Right lobe of liver (tissue), 6 donors: Measurements from ENCODE around the gene SLC2A4RG. TPM values are rescaled to one million over a fixed set of nuclear protein-coding genes. Genes with fewer than 3 reads are reported as not detected.

ENCODE experiments used
- ATAC-seq, 4 donors: fragments of 200-7000 bp; cut with Tn5 transposase; one replicate each; pipeline ENCODE4 v1.9.1; 2020; ENCODE audit warnings: mild to moderate bottlenecking in 4 of 4, moderate library complexity in 4 of 4
- DNase-seq, 3 donors: peaks; one replicate each; pipeline ENCODE4 v3.0.0-alpha.2; 2020
- H3K27ac ChIP-seq, 3 donors: fragments of 200-600 bp; one replicate each; pipeline ENCODE4 v1.8.0; 2022
- H3K27me3 ChIP-seq, 2 donors: fragments of 200-600 bp; one replicate each; pipeline ENCODE4 v1.8.0; 2022
- H3K36me3 ChIP-seq, 4 donors: fragments of 200-600 bp; sonication (generic) in 1 of 4; one replicate each; pipeline versions ENCODE4 v1.5.1 to v1.8.0; 2017 to 2022; ENCODE audit warnings: control low read depth in 1 of 4
- H3K4me1 ChIP-seq, 4 donors: fragments of 200-600 bp; sonication (generic) in 1 of 4; one replicate each; pipeline versions ENCODE4 v1.5.1 to v1.8.0; 2017 to 2022; ENCODE audit warnings: control low read depth in 1 of 4
- H3K4me3 ChIP-seq, 3 donors: fragments of 200-600 bp; one replicate each; pipeline ENCODE4 v1.8.0; 2022
- H3K9me3 ChIP-seq, 4 donors: fragments of 200-600 bp; sonication (generic) in 1 of 4; one replicate each; pipeline versions ENCODE4 v1.5.1 to v1.8.0; 2017 to 2022; ENCODE audit warnings: control low read depth in 1 of 4
- POLR2A ChIP-seq: fragments of 450-650 bp; IDR thresholded peaks from one replicate; pipeline ENCODE4 v1.6.1; 2017; ENCODE audit warnings: antibody characterized with exemption, mild to moderate bottlenecking
- WGBS: methylation state at CpG from one replicate; pipeline ENCODE4 v1.1.6; 2018; ENCODE audit warnings: low coverage, low lambda C conversion rate; ENCODE audit not compliant: insufficient coverage; ENCODE audit errors: missing lambda C conversion rate; 5-methylcytosine and 5-hydroxymethylcytosine counted together
- intact Hi-C, 2 donors: fragments of 100-400 bp; cut with DNase I; formaldehyde crosslinking; loops; one replicate each; pipeline versions ENCODE4 v1.11.2 to v1.14.1; 2022
- total RNA-seq, 6 experiments: library from RNA; depleted of rRNA in 2 of 6; stranded (reverse); fragments of >200 nt in 2 of 6; fragmentation: NEBNext Ultra II Directional in 3 of 6; extraction: Animal tissue kit (Norgen Biotek cat#: 25700) in 3 of 6; gene quantifications; one replicate each; pipeline versions ENCODE4 v1.1.0 to v1.2.4, GENCODE V29; 2016 to 2023
- TF ChIP-seq, protein P1 (sequence below), 4 donors: fragments of 200-600 bp in 3 of 4; fragments of 450-650 bp in 1 of 4; IDR thresholded peaks; one replicate each; pipeline versions ENCODE4 v1.5.1 to v1.8.0; 2016 to 2022; ENCODE audit warnings: antibody characterized with exemption in 4 of 4, mild to moderate bottlenecking in 2 of 4
- donor health status: DM: no; HTN: yes; CAD: no.
- donor health status: DM: no; HTN: no; CAD: no.
- donor health status: DM: no; HTN: no; CAD: no.
- donor health status: DM: no; HTN: yes; CAD: no.
- donor health status: DM: no; HTN: yes; CAD: no.

SLC2A4RG gene
- total RNA-seq, 6 experiments from 2014 or later, result 36.0 to 180 (median 73.8) TPM

DNA sequence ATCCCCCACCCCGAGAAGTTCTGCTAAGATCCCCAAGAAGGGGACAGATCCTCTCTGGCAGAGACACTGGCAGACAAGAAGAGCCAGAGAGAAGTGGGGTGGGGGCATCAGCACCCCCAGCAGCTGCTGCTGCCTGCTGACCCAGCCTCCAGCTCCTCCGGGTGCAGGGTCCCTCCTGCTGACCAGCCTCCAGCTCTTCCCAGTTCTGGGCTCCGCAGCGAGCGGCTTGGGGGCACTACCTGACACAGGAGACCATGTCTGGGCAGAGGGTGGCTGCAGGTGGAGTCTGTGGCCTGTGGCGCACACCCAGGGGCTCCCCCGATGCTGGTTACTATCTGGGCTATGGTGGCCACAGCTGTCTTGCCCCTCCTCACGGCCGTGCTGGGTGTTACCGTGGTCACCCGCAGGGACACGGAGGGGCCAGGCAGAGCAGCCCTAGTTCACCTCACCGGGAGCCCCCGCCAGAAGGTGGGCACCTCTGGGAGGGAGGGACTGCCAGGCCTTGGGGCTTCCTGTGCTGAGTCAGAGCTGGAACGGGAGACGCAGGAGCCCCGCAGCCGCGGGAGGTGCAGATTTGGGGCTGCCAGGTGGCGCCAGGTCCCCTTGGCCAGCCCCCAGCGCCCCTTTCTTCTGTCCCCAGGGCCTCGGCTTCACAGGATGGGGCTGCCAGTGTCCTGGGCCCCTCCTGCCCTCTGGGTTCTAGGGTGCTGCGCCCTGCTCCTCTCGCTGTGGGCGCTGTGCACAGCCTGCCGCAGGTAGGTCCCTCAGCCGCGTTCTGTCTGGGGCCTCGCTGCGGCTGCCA is 2.5 kb upstream of the SLC2A4RG start:
- DNase-seq (peak; percentile 46 to 71 (median 71)), ATAC-seq (no peak)
- TF ChIP-seq POLR2A, result no peak
- TF ChIP-seq, protein P1, sequence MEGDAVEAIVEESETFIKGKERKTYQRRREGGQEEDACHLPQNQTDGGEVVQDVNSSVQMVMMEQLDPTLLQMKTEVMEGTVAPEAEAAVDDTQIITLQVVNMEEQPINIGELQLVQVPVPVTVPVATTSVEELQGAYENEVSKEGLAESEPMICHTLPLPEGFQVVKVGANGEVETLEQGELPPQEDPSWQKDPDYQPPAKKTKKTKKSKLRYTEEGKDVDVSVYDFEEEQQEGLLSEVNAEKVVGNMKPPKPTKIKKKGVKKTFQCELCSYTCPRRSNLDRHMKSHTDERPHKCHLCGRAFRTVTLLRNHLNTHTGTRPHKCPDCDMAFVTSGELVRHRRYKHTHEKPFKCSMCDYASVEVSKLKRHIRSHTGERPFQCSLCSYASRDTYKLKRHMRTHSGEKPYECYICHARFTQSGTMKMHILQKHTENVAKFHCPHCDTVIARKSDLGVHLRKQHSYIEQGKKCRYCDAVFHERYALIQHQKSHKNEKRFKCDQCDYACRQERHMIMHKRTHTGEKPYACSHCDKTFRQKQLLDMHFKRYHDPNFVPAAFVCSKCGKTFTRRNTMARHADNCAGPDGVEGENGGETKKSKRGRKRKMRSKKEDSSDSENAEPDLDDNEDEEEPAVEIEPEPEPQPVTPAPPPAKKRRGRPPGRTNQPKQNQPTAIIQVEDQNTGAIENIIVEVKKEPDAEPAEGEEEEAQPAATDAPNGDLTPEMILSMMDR (IDR thresholded peaks at IDR 0.05), result no peak
- Histone ChIP-seq H3K27me3 (no peaks in the 10 kb centered on the region), H3K4me1 (peaks cover 0 to 20% (median 10%) of the 10 kb centered on the region in 4 donors), H3K9me3 (no peaks in the 10 kb centered on the region), H3K4me3 (peak overlapping the region; percentile 65 to 92 (median 75)), H3K36me3 (peaks cover 0 to 9% (median 0%) of the 10 kb centered on the region in 4 donors), H3K27ac (peak overlapping the region in 2 of 3 donors; percentile 21 to 91)
- 0% methylated on average over 2 of the region's 30 CpGs for WGBS
- intact Hi-C loops, result no loop called here

DNA sequence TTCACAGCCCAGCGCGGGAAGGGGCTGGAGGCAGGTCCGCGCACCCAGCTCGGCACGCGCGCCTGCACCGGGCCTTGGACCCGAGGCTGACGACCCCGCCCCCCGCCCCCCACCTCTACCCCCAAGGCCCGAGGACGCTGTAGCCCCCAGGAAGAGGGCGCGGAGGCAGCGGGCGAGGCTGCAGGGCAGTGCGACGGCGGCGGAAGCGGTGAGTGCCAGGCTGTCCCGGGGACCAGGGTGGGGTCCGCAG is 2.0 kb upstream of the SLC2A4RG start:
- 0% methylated on average over 2 of the region's 26 CpGs for WGBS
- no peaks in the 10 kb centered on the region for H3K27me3 ChIP-seq
- H3K36me3 ChIP-seq, result peaks cover 0 to 15% (median 1%) of the 10 kb centered on the region in 4 donors
- peaks cover 0 to 25% (median 13%) of the 10 kb centered on the region in 4 donors for H3K4me1 ChIP-seq
- H3K27ac ChIP-seq, result peak overlapping the region in 2 of 3 donors; percentile 21 to 91
- intact Hi-C loops, result no loop called here
- DNase-seq (no peak), ATAC-seq (no peak)
- no peaks in the 10 kb centered on the region for H3K9me3 ChIP-seq
- peak overlapping the region; percentile 65 to 92 (median 75) for H3K4me3 ChIP-seq
- TF ChIP-seq, protein P1 (IDR thresholded peaks at IDR 0.05), result no peak
- TF ChIP-seq POLR2A, result no peak

DNA sequence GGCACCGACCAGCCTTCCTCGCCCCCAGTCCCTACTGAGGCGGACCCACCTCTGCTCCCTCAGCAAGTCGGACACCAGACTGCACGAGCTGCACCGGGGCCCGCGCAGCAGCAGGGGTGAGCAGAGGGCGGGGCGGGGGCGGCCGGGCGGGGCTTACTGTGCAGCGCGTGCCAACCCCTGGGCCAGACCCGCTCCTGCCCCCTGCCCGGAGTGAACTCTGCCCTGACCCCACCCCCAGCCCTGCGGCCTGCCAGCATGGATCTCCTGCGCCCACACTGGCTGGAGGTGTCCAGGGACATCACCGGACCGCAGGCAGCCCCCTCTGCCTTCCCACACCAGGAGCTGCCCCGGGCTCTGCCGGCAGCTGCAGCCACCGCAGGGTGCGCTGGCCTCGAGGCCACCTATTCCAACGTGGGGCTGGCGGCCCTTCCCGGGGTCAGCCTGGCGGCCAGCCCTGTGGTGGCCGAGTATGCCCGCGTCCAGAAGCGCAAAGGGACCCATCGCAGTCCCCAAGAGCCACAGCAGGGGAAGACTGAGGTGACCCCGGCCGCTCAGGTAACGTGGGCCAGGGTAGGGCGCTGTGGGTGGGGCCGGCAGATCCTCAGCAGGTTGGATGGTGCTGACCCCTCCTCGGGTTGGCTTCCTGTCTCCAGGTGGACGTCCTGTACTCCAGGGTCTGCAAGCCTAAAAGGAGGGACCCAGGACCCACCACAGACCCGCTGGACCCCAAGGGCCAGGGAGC is 1.5 kb upstream of the SLC2A4RG start:
- Histone ChIP-seq H3K4me3 (peak overlapping the region; percentile 65 to 92 (median 75)), H3K4me1 (peaks cover 0 to 30% (median 14%) of the 10 kb centered on the region in 4 donors), H3K27me3 (no peaks in the 10 kb centered on the region), H3K9me3 (no peaks in the 10 kb centered on the region), H3K36me3 (peaks cover 0 to 17% (median 6%) of the 10 kb centered on the region in 4 donors), H3K27ac (peak overlapping the region in 2 of 3 donors; percentile 21 to 91)
- DNase-seq (peak; percentile 86 to 97 (median 95)), ATAC-seq (peak; percentile 21 to 46 (median 32))
- intact Hi-C loops, result no loop called here
- TF ChIP-seq POLR2A, result peak; percentile 33
- TF ChIP-seq, protein P1 (IDR thresholded peaks at IDR 0.05), result no peak
- WGBS, result 34% methylated on average over 5 of the region's 43 CpGs

DNA sequence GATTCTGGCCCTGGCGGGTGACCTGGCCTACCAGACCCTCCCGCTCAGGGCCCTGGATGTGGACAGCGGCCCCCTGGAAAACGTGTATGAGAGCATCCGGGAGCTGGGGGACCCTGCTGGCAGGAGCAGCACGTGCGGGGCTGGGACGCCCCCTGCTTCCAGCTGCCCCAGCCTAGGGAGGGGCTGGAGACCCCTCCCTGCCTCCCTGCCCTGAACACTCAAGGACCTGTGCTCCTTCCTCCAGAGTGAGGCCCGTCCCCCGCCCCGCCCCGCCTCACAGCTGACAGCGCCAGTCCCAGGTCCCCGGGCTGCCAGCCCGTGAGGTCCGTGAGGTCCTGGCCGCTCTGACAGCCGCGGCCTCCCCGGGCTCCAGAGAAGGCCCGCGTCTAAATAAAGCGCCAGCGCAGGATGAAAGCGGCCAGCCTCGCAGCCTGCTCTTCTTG is 868 bp upstream of the SLC2A4RG start:
- TF ChIP-seq POLR2A, result no peak
- TF ChIP-seq, protein P1 (IDR thresholded peaks at IDR 0.05), result no peak
- ATAC-seq, result peak; percentile 4 to 19 (median 14)
- peak; percentile 81 to 86 (median 86) for DNase-seq
- peaks cover 0 to 17% (median 7%) of the 10 kb centered on the region in 4 donors for H3K36me3 ChIP-seq
- peak overlapping the region; percentile 55 to 91 (median 67) for H3K27ac ChIP-seq
- no CpG with 5 or more reads among the region's 26 CpGs for WGBS
- H3K9me3 ChIP-seq, result no peaks in the 10 kb centered on the region
- peaks cover 0 to 30% (median 14%) of the 10 kb centered on the region in 4 donors for H3K4me1 ChIP-seq
- intact Hi-C loops, result no loop called here
- no peaks in the 10 kb centered on the region for H3K27me3 ChIP-seq
- peak overlapping the region; percentile 65 to 92 (median 75) for H3K4me3 ChIP-seq
